ENCODE data around the gene OAS2.
"Not testable (repeated sequence)": the region's sequence is repeated elsewhere in the genome, so short reads cannot be mapped to it uniquely, and the experiment has no call there.

Gene OAS2

GRCh38 chr12:112985642-112986290 is 7.4 kb downstream of the OAS2 start:
- DNase-seq (ENCODE audit: low read depth in 1 of 2, low spot score in 1 of 2): no peak

- no peak for DNase-seq (ENCODE audit: low read depth in 1 of 2, low spot score in 1 of 2)
Measured at GRCh38 chr12:112986291-112986800, 8.0 kb downstream of the OAS2 start.

GRCh38 chr12:112987561-112987960 is 9.2 kb downstream of the OAS2 start:
- DNase-seq (ENCODE audit: low read depth in 1 of 2, low spot score in 1 of 2): no peak

GRCh38 chr12:112988224-112988623 is 9.9 kb downstream of the OAS2 start:
- no peak for DNase-seq (ENCODE audit: low read depth in 1 of 2, low spot score in 1 of 2)

GRCh38 chr12:112988823-112989385 is 10.6 kb downstream of the OAS2 start:
- DNase-seq (ENCODE audit: low read depth in 1 of 2, low spot score in 1 of 2): not testable (repeated sequence)

GRCh38 chr12:112989806-112990205 is 11.5 kb downstream of the OAS2 start:
- DNase-seq (ENCODE audit: low read depth in 1 of 2, low spot score in 1 of 2): no peak

GRCh38 chr12:112992541-112993398 is 14.5 kb downstream of the OAS2 start:
- DNase-seq (ENCODE audit: low read depth in 1 of 2, low spot score in 1 of 2): peak; percentile 9 to 29

- no peak for DNase-seq (ENCODE audit: low read depth in 1 of 2, low spot score in 1 of 2)
Measured at GRCh38 chr12:112995008-112995407, 16.7 kb downstream of the OAS2 start.

- no peak for DNase-seq (ENCODE audit: low read depth in 1 of 2, low spot score in 1 of 2)
Measured at GRCh38 chr12:112996501-112996900, 18.2 kb downstream of the OAS2 start.

GRCh38 chr12:112997506-112997905 is 19.2 kb downstream of the OAS2 start:
- DNase-seq (ENCODE audit: low read depth in 1 of 2, low spot score in 1 of 2): no peak

- DNase-seq (ENCODE audit: low read depth in 1 of 2, low spot score in 1 of 2): no peak
Measured at GRCh38 chr12:112998987-112999767, 20.9 kb downstream of the OAS2 start.

- no peak for DNase-seq (ENCODE audit: low read depth in 1 of 2, low spot score in 1 of 2)
Measured at GRCh38 chr12:113000433-113000832, 22.1 kb downstream of the OAS2 start.

GRCh38 chr12:113002155-113002554 is 23.8 kb downstream of the OAS2 start:
- DNase-seq (ENCODE audit: low read depth in 1 of 2, low spot score in 1 of 2): no peak

GRCh38 chr12:113002676-113003075 is 24.4 kb downstream of the OAS2 start:
- no peak for DNase-seq (ENCODE audit: low read depth in 1 of 2, low spot score in 1 of 2)

- no peak for DNase-seq (ENCODE audit: low read depth in 1 of 2, low spot score in 1 of 2)
Measured at GRCh38 chr12:113003636-113004035, 25.3 kb downstream of the OAS2 start.

GRCh38 chr12:113005762-113006161 is 27.4 kb downstream of the OAS2 start:
- DNase-seq (ENCODE audit: low read depth in 1 of 2, low spot score in 1 of 2): no peak

GRCh38 chr12:113006206-113006605 is 27.9 kb downstream of the OAS2 start:
- DNase-seq (ENCODE audit: low read depth in 1 of 2, low spot score in 1 of 2): no peak

GRCh38 chr12:113006641-113007040 is 28.3 kb downstream of the OAS2 start:
- DNase-seq (ENCODE audit: low read depth in 1 of 2, low spot score in 1 of 2): no peak

- no peak for DNase-seq (ENCODE audit: low read depth in 1 of 2, low spot score in 1 of 2)
Measured at GRCh38 chr12:113007166-113007565, 28.8 kb downstream of the OAS2 start.

- DNase-seq (ENCODE audit: low read depth in 1 of 2, low spot score in 1 of 2): no peak
Measured at GRCh38 chr12:113010701-113011100, 32.4 kb downstream of the OAS2 start.

GRCh38 chr12:113014565-113014964 is 36.2 kb downstream of the OAS2 start:
- no peak for DNase-seq (ENCODE audit: low read depth in 1 of 2, low spot score in 1 of 2)
